ENCODE data around the gene RPL37.
"Not testable (repeated sequence)": the region's sequence is repeated elsewhere in the genome, so short reads cannot be mapped to it uniquely, and the experiment has no call there.

The RPL37 gene

GRCh38 chr5:40796487-40796889 is 38.5 kb downstream of the RPL37 start:
- DNase-seq (ENCODE audit: low read depth) = peak; percentile 57

GRCh38 chr5:40794877-40795276 is 40.1 kb downstream of the RPL37 start:
- not testable (repeated sequence) for DNase-seq (ENCODE audit: low read depth)

- DNase-seq (ENCODE audit: low read depth) = not testable (repeated sequence)
These were observed 40.7 kb downstream of the RPL37 start for GRCh38 chr5:40794340-40794739.

GRCh38 chr5:40792691-40793090 is 42.3 kb downstream of the RPL37 start:
- DNase-seq (ENCODE audit: low read depth) = not testable (repeated sequence)

- DNase-seq (ENCODE audit: low read depth) = peak; percentile 24
These were observed 43.3 kb downstream of the RPL37 start for GRCh38 chr5:40791715-40792139.

DNA sequence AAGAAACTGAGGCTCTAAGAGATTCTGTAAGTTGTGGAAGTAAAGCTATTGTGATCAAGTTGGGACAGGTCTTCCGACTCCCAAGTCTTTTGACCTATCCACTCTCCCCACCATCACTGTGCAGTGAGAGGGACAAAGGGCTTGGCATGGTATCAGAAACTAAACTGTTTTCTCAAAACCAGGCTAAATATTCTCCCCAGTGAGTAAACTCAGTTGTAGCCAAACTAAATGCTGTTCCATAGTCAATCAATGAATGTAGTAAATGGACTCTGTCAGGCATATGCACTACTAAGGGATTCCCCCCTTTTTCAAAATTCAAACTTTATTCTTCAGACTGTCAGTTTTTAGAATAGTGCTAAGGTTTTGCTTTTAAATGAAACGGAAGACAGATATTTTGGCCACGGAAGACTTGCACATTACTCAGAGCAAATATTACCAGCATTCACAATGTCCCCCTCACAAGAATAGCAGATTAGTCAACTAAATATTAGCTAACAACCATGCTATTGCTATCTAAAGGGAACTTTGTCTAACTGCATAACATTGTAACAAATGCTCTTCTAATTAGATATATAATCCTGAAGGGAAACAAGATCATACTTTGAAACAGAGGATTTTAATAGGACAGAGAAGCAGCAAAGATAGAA is 44.0 kb downstream of the RPL37 start:
- DNase-seq (ENCODE audit: low read depth) = peak; percentile 14

- DNase-seq (ENCODE audit: low read depth) = not testable (repeated sequence)
These were observed 46.1 kb downstream of the RPL37 start for GRCh38 chr5:40788941-40789340.

DNA sequence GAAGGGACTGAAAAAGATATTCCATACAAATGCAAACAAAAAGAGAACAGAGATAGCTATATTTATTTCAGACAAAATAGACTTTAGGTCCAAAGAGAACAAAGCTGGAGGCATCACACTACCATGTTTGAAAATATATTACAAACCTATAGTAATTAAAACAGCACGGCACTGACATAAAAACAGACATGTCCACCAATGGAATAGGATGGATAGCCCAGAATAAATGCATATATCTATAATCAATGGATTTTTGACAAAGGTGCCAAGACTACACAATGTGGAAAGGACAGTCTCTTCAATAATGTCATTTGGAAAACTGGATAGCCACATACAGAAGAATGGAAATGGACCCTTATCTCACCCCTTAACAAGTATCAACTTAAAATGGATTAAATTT is 47.0 kb downstream of the RPL37 start:
- DNase-seq (ENCODE audit: low read depth) = no peak

GRCh38 chr5:40786664-40787063 is 48.4 kb downstream of the RPL37 start:
- not testable (repeated sequence) for DNase-seq (ENCODE audit: low read depth)

GRCh38 chr5:40784916-40785315 is 50.1 kb downstream of the RPL37 start:
- DNase-seq (ENCODE audit: low read depth) = no peak

- DNase-seq (ENCODE audit: low read depth) = no peak
These were observed 50.9 kb downstream of the RPL37 start for GRCh38 chr5:40784027-40784653.

GRCh38 chr5:40781843-40782409 is 53.1 kb downstream of the RPL37 start:
- peak; percentile 62 for DNase-seq (ENCODE audit: low read depth)

DNA sequence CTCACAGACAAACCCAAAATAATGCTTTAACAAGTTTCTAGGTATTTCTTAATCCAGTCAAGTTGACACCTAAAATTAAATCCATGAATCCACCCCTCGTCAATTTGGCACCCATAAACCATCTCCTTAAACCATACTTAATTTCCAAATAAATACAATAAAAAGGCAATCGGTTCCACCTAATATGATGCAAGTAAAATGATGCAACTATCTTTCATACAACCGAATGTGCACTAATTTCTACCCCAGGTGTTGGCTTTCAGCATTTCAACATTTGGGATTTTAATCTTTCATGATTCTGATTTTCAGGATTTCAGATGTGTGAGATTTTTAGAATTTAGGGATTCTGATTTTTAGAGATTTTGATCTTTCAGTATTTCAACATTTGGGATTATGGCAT is 54.2 kb downstream of the RPL37 start:
- no peak for DNase-seq (ENCODE audit: low read depth)

GRCh38 chr5:40780199-40780598 is 54.8 kb downstream of the RPL37 start:
- DNase-seq (ENCODE audit: low read depth) = no peak

DNA sequence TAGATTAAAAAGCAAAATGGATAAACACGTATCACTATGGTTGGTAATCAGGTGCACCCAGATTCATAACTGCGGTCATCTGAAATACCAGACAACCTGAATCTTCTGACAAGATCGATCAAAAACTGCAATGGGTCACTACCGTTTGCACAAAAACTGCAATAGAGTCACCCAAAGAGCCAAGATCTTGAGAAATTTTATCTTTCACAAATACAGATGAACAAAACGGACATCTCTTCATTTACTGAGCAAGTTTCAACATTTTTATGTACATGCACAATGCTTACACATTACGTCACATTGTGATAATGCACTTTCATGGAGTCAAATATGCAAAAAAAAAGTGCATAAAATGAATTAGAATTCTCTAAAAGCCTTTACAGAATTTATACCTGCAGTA is 55.5 kb downstream of the RPL37 start:
- DNase-seq (ENCODE audit: low read depth) = no peak

DNA sequence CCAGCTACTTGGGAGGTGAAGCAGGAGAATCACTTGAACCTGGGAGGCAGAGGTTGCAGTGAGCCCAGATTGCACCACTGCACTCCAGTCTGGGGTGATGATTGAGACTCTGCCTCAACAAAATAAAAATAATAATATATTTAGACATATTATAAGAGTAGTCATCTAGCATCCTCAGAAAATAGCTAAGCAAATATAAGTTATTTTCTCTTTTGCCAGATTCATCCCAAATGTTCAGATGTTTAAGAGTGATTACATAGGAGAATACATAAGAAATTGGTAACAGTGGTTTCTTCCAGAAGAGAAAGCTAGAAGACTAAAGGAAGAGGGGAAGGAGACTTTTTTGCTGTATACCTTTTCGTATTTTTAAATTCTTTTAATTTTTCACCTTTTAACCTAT is 56.9 kb downstream of the RPL37 start:
- no peak for DNase-seq (ENCODE audit: low read depth)

- DNase-seq (ENCODE audit: low read depth) = no peak
These were observed 58.4 kb downstream of the RPL37 start for GRCh38 chr5:40776658-40776977.

- DNase-seq (ENCODE audit: low read depth) = peak; percentile 27
These were observed 59.0 kb downstream of the RPL37 start for GRCh38 chr5:40775846-40776657.

Data from EH (cell line).